ENCODE data around the gene DOCK8.

Gene DOCK8

GRCh38 chr9:426976-427375 lies 212.3 kb downstream of the DOCK8 start:
- Mint-ChIP-seq H3K4me3 (no peak overlapping the region), H3K9me3 (no peaks in the 10 kb centered on the region), H3K27me3 (no peaks in the 10 kb centered on the region), H3K27ac (no peak overlapping the region), H3K4me1 (ENCODE audit: low read depth) (no peaks in the 10 kb centered on the region), H3K36me3 (ENCODE audit: low read depth) (peaks cover 98% of the 10 kb centered on the region)
- intact Hi-C loops (cut with micrococcal nuclease), result loop anchor here (10.0 kb wide), 1 partner anchor 92 kb away; no protein-coding TSS in a partner anchor

GRCh38 chr9:431701-432100 lies 217.0 kb downstream of the DOCK8 start:
- Mint-ChIP-seq H3K4me1 (ENCODE audit: low read depth) (no peaks in the 10 kb centered on the region), H3K27me3 (no peaks in the 10 kb centered on the region), H3K27ac (no peak overlapping the region), H3K9me3 (no peaks in the 10 kb centered on the region), H3K36me3 (ENCODE audit: low read depth) (peaks cover 94% of the 10 kb centered on the region), H3K4me3 (no peak overlapping the region)
- intact Hi-C loops (cut with micrococcal nuclease), result no loop called here

- intact Hi-C loops (cut with micrococcal nuclease), result no loop called here
- peaks cover 95% of the 10 kb centered on the region for H3K36me3 Mint-ChIP-seq (ENCODE audit: low read depth)
- no peaks in the 10 kb centered on the region for H3K9me3 Mint-ChIP-seq
- H3K27ac Mint-ChIP-seq, result no peak overlapping the region
- H3K4me3 Mint-ChIP-seq, result no peak overlapping the region
- no peaks in the 10 kb centered on the region for H3K4me1 Mint-ChIP-seq (ENCODE audit: low read depth)
- H3K27me3 Mint-ChIP-seq, result no peaks in the 10 kb centered on the region
These were observed 221.8 kb downstream of the DOCK8 start for GRCh38 chr9:436482-436881.

- Mint-ChIP-seq H3K9me3 (no peaks in the 10 kb centered on the region), H3K27ac (no peak overlapping the region), H3K36me3 (ENCODE audit: low read depth) (peaks cover 95% of the 10 kb centered on the region), H3K4me1 (ENCODE audit: low read depth) (no peaks in the 10 kb centered on the region), H3K4me3 (no peak overlapping the region), H3K27me3 (no peaks in the 10 kb centered on the region)
- intact Hi-C loops (cut with micrococcal nuclease), result no loop called here
These were observed 222.4 kb downstream of the DOCK8 start for GRCh38 chr9:437066-437465.

GRCh38 chr9:437574-438001 lies 222.9 kb downstream of the DOCK8 start:
- intact Hi-C loops (cut with micrococcal nuclease), result no loop called here
- no peak overlapping the region for H3K4me3 Mint-ChIP-seq
- H3K36me3 Mint-ChIP-seq (ENCODE audit: low read depth), result peaks cover 95% of the 10 kb centered on the region
- H3K27me3 Mint-ChIP-seq, result no peaks in the 10 kb centered on the region
- H3K9me3 Mint-ChIP-seq, result no peaks in the 10 kb centered on the region
- H3K4me1 Mint-ChIP-seq (ENCODE audit: low read depth), result no peaks in the 10 kb centered on the region
- no peak overlapping the region for H3K27ac Mint-ChIP-seq

- H3K4me1 Mint-ChIP-seq (ENCODE audit: low read depth), result no peaks in the 10 kb centered on the region
- H3K27me3 Mint-ChIP-seq, result no peaks in the 10 kb centered on the region
- H3K9me3 Mint-ChIP-seq, result no peaks in the 10 kb centered on the region
- H3K4me3 Mint-ChIP-seq, result no peak overlapping the region
- no peak overlapping the region for H3K27ac Mint-ChIP-seq
- intact Hi-C loops (cut with micrococcal nuclease), result no loop called here
- H3K36me3 Mint-ChIP-seq (ENCODE audit: low read depth), result peaks cover 95% of the 10 kb centered on the region
These were observed 223.4 kb downstream of the DOCK8 start for GRCh38 chr9:438066-438465.

- H3K9me3 Mint-ChIP-seq, result no peaks in the 10 kb centered on the region
- H3K4me1 Mint-ChIP-seq (ENCODE audit: low read depth), result no peaks in the 10 kb centered on the region
- H3K36me3 Mint-ChIP-seq (ENCODE audit: low read depth), result peaks cover 95% of the 10 kb centered on the region
- H3K4me3 Mint-ChIP-seq, result no peak overlapping the region
- H3K27me3 Mint-ChIP-seq, result no peaks in the 10 kb centered on the region
- intact Hi-C loops (cut with micrococcal nuclease), result no loop called here
- H3K27ac Mint-ChIP-seq, result no peak overlapping the region
These were observed 224.5 kb downstream of the DOCK8 start for GRCh38 chr9:438961-439768.

- H3K27ac Mint-ChIP-seq, result no peak overlapping the region
- intact Hi-C loops (cut with micrococcal nuclease), result loop anchor here (10.0 kb wide), 1 partner anchor 564 kb away; no protein-coding TSS in a partner anchor
- H3K4me3 Mint-ChIP-seq, result no peak overlapping the region
- no peaks in the 10 kb centered on the region for H3K27me3 Mint-ChIP-seq
- peaks cover 97% of the 10 kb centered on the region for H3K36me3 Mint-ChIP-seq (ENCODE audit: low read depth)
- H3K4me1 Mint-ChIP-seq (ENCODE audit: low read depth), result peaks cover 1% of the 10 kb centered on the region
- no peaks in the 10 kb centered on the region for H3K9me3 Mint-ChIP-seq
These were observed 226.5 kb downstream of the DOCK8 start for GRCh38 chr9:441126-441525.

GRCh38 chr9:444528-444927 lies 229.9 kb downstream of the DOCK8 start:
- H3K4me3 Mint-ChIP-seq, result no peak overlapping the region
- peaks cover 96% of the 10 kb centered on the region for H3K36me3 Mint-ChIP-seq (ENCODE audit: low read depth)
- intact Hi-C loops (cut with micrococcal nuclease), result loop anchor here (10.0 kb wide), 1 partner anchor 560 kb away; no protein-coding TSS in a partner anchor

GRCh38 chr9:445033-445432 lies 230.4 kb downstream of the DOCK8 start:
- intact Hi-C loops (cut with micrococcal nuclease), result loop anchor here (10.0 kb wide), 1 partner anchor 560 kb away; no protein-coding TSS in a partner anchor

More at GRCh38 chr9:444528-444927, 229.9 kb downstream of the DOCK8 start:
- Mint-ChIP-seq H3K9me3 (no peaks in the 10 kb centered on the region), H3K4me1 (ENCODE audit: low read depth) (peaks cover 16% of the 10 kb centered on the region), H3K27me3 (no peaks in the 10 kb centered on the region), H3K27ac (no peak overlapping the region)

GRCh38 chr9:446074-446699 lies 231.5 kb downstream of the DOCK8 start:
- Mint-ChIP-seq H3K27me3 (no peaks in the 10 kb centered on the region), H3K4me1 (ENCODE audit: low read depth) (peaks cover 16% of the 10 kb centered on the region), H3K36me3 (ENCODE audit: low read depth) (peaks cover 96% of the 10 kb centered on the region), H3K27ac (peak overlapping the region; percentile 58), H3K9me3 (no peaks in the 10 kb centered on the region), H3K4me3 (no peak overlapping the region)
- intact Hi-C loops (cut with micrococcal nuclease), result loop anchor here (10.0 kb wide), 1 partner anchor 559 kb away; no protein-coding TSS in a partner anchor

More at GRCh38 chr9:445033-445432, 230.4 kb downstream of the DOCK8 start:
- Mint-ChIP-seq H3K36me3 (ENCODE audit: low read depth) (peaks cover 96% of the 10 kb centered on the region), H3K4me3 (no peak overlapping the region), H3K27ac (peak overlapping the region; percentile 58), H3K9me3 (no peaks in the 10 kb centered on the region), H3K4me1 (ENCODE audit: low read depth) (peaks cover 16% of the 10 kb centered on the region), H3K27me3 (no peaks in the 10 kb centered on the region)

GRCh38 chr9:447230-448025 lies 232.8 kb downstream of the DOCK8 start:
- peak overlapping the region; percentile 4 for H3K4me3 Mint-ChIP-seq
- H3K9me3 Mint-ChIP-seq, result no peaks in the 10 kb centered on the region
- H3K27me3 Mint-ChIP-seq, result no peaks in the 10 kb centered on the region
- peaks cover 21% of the 10 kb centered on the region for H3K4me1 Mint-ChIP-seq (ENCODE audit: low read depth)
- H3K36me3 Mint-ChIP-seq (ENCODE audit: low read depth), result peaks cover 96% of the 10 kb centered on the region
- H3K27ac Mint-ChIP-seq, result peak overlapping the region; percentile 58
- intact Hi-C loops (cut with micrococcal nuclease), result loop anchor here (10.0 kb wide), 1 partner anchor 557 kb away; no protein-coding TSS in a partner anchor

- Mint-ChIP-seq H3K4me1 (ENCODE audit: low read depth) (peaks cover 21% of the 10 kb centered on the region), H3K36me3 (ENCODE audit: low read depth) (peaks cover 94% of the 10 kb centered on the region), H3K9me3 (no peaks in the 10 kb centered on the region), H3K4me3 (no peak overlapping the region), H3K27ac (no peak overlapping the region), H3K27me3 (no peaks in the 10 kb centered on the region)
- intact Hi-C loops (cut with micrococcal nuclease), result no loop called here
These were observed 235.4 kb downstream of the DOCK8 start for GRCh38 chr9:450057-450456.

All from dendritic cell treated with granulocyte-macrophage colony-stimulating factor and Interleukin-4, amounts not matched to agents 40 ng/mL and 50 ng/mL, for 4 days (primary cell).